NCI-H2196 treated with DMSO at 0.1 percent for 48 hours (cell line): Measurements from ENCODE around the gene ARPC5L.
"Not testable (repeated sequence)": the region's sequence is repeated elsewhere in the genome, so short reads cannot be mapped to it uniquely, and the experiment has no call there.

Experiments used
- DNase-seq: peaks from one replicate; lab custom pipeline; 2025; ENCODE audit not compliant: unreplicated experiment; lab: John Stamatoyannopoulos, UW

Gene ARPC5L

GRCh38 chr9:124890179-124890578 is 28.2 kb downstream of the ARPC5L start:
- no peak for DNase-seq

GRCh38 chr9:124894035-124894740 is 32.3 kb downstream of the ARPC5L start:
- no peak for DNase-seq

- no peak for DNase-seq
Measured at GRCh38 chr9:124894741-124895170, 32.8 kb downstream of the ARPC5L start.

- DNase-seq, result no peak
Measured at GRCh38 chr9:124897570-124898460, 35.9 kb downstream of the ARPC5L start.

GRCh38 chr9:124899845-124900244 is 37.9 kb downstream of the ARPC5L start:
- DNase-seq, result no peak

- DNase-seq, result no peak
Measured at GRCh38 chr9:124906966-124907365, 45.0 kb downstream of the ARPC5L start.

- DNase-seq, result no peak
Measured at GRCh38 chr9:124908098-124908497, 46.2 kb downstream of the ARPC5L start.

GRCh38 chr9:124911766-124912165 is 49.8 kb downstream of the ARPC5L start:
- DNase-seq, result no peak

- no peak for DNase-seq
Measured at GRCh38 chr9:124913378-124913777, 51.4 kb downstream of the ARPC5L start.

- no peak for DNase-seq
Measured at GRCh38 chr9:124914753-124915405, 52.9 kb downstream of the ARPC5L start.

- not testable (repeated sequence) for DNase-seq
Measured at GRCh38 chr9:124920394-124920793, 58.5 kb downstream of the ARPC5L start.
